Aorta (tissue), 5 donors: ENCODE measurements around the gene ARR3. TPM values are rescaled to one million over a fixed set of nuclear protein-coding genes. Genes with fewer than 3 reads are reported as not detected.
A peak's percentile ranks its signal among the peaks of the same experiment; 100 is the strongest.
"Not testable (repeated sequence)": the region's sequence is repeated elsewhere in the genome, so short reads cannot be mapped to it uniquely, and the experiment has no call there.

ENCODE experiments used
- ATAC-seq: fragments of 200-7000 bp; cut with Tn5 transposase; one replicate; pipeline ENCODE4 v1.9.1; 2022; ENCODE audit warnings: moderate library complexity; ENCODE audit not compliant: low FRiP score
- DNase-seq, 2 donors: peaks; one replicate each; pipeline ENCODE4 v3.0.0-alpha.2; 2020
- H3K27ac ChIP-seq, 2 donors: one replicate each; pipeline ENCODE4 v1.5.1; 2013; ENCODE audit warnings: low read length in 2 of 2, mild to moderate bottlenecking in 2 of 2, moderate library complexity in 2 of 2, control low read depth in 1 of 2, inconsistent platforms in 1 of 2, low read depth in 1 of 2
- H3K27me3 ChIP-seq, 2 donors: one replicate each; pipeline ENCODE4 v1.6.1; 2013; ENCODE audit warnings: control low read depth in 1 of 2, low read length in 1 of 2, mild to moderate bottlenecking in 1 of 2, moderate library complexity in 1 of 2; ENCODE audit not compliant: insufficient read depth in 2 of 2, control insufficient read depth in 1 of 2
- H3K36me3 ChIP-seq, 2 donors: one replicate each; pipeline ENCODE4 v1.6.1; 2013; ENCODE audit warnings: control low read depth in 1 of 2, low read length in 1 of 2, mild to moderate bottlenecking in 1 of 2; ENCODE audit not compliant: insufficient read depth in 2 of 2, control insufficient read depth in 1 of 2
- H3K4me1 ChIP-seq, 2 donors: one replicate each; pipeline ENCODE4 v1.6.1; 2013; ENCODE audit warnings: low read length in 2 of 2, control low read depth in 1 of 2, mild to moderate bottlenecking in 1 of 2, moderate library complexity in 1 of 2; ENCODE audit not compliant: insufficient read depth in 2 of 2, control insufficient read depth in 1 of 2
- H3K4me3 ChIP-seq, 2 donors: one replicate each; pipeline ENCODE4 v1.5.1; 2013; ENCODE audit warnings: low read length in 2 of 2, control low read depth in 1 of 2, mild to moderate bottlenecking in 1 of 2
- H3K9me3 ChIP-seq: one replicate; pipeline ENCODE4 v1.6.1; 2013; ENCODE audit warnings: mild to moderate bottlenecking, low read length; ENCODE audit not compliant: control insufficient read depth
- WGBS, 2 donors: extraction: QIAGEN DNeasy Blood & Tissue Kit; methylation state at CpG; one replicate each; pipeline ENCODE4 v1.1.7; 2013; 5-methylcytosine and 5-hydroxymethylcytosine counted together
- intact Hi-C, 2 donors: fragments of 100-400 bp; cut with DNase I; formaldehyde crosslinking; loops; one replicate each; pipeline versions ENCODE4 v1.14.2 to v1.15.0; 2022
- long read RNA-seq, 2 donors: library from polyadenylated mRNA; unstranded; transcript quantifications; one replicate each; pipeline ENCODE4 v2.0.0, GENCODE V29; 2020 to 2021
- polyA plus RNA-seq, 2 donors: library from polyadenylated mRNA; stranded (reverse); fragments of 200-250 nt; gene quantifications; one replicate each; pipeline ENCODE4 v1.2.3, GENCODE V29; 2013
- total RNA-seq, 2 donors: library from RNA; stranded (reverse); fragmentation: NEBNext Ultra II Directional; extraction: Animal tissue kit (Norgen Biotek cat#: 25700); gene quantifications; one replicate each; pipeline ENCODE4 v1.2.1, GENCODE V29; 2021
- donor health status: healthy with polysubstance abuse.
- donor health status: Bipolar disorder and iron deficiency.
- donor health status: DM: no; HTN: no; CAD: no.
- donor health status: DM: no; HTN: no; CAD: no.
- donor health status: DM: yes; HTN: yes; CAD: no.

Gene ARR3
- not detected for total RNA-seq
- polyA plus RNA-seq = not detected
- long read RNA-seq, donor 1 = 0 reads
- long read RNA-seq, donor 2 = 0 reads

GRCh38 chrX:70268034-70268433 is at the start of gene ARR3:
TSS of gene ARR3 (plus strand) at chrX:70268334. CDS start at chrX:70269386, 1,052 bp downstream.
- Histone ChIP-seq H3K36me3 (no peaks in the 10 kb centered on the region), H3K27me3 (no peaks in the 10 kb centered on the region), H3K4me3 (no peak within 1 kb of the TSS), H3K27ac (no peak within 1 kb of the TSS), H3K4me1 (no peaks in the 10 kb centered on the region), H3K9me3 (no peaks in the 10 kb centered on the region)
- ATAC-seq = no peak
- intact Hi-C loops = no loop called here
- DNase-seq = no peak

GRCh38 chrX:70219938-70220764 is 48.0 kb upstream of the ARR3 start:
- no peak for ATAC-seq
- H3K27ac ChIP-seq = no peak overlapping the region

GRCh38 chrX:70226048-70226447 is 42.1 kb upstream of the ARR3 start:
- H3K9me3 ChIP-seq = no peaks in the 10 kb centered on the region
- intact Hi-C loops = no loop called here
- H3K4me3 ChIP-seq = no peak overlapping the region
- H3K4me1 ChIP-seq = no peaks in the 10 kb centered on the region
- no peaks in the 10 kb centered on the region for H3K27me3 ChIP-seq
- no peak for DNase-seq
- ATAC-seq = no peak
- no peak overlapping the region for H3K27ac ChIP-seq
- H3K36me3 ChIP-seq = no peaks in the 10 kb centered on the region

More at GRCh38 chrX:70219938-70220764, 48.0 kb upstream of the ARR3 start:
- H3K4me1 ChIP-seq = no peaks in the 10 kb centered on the region
- H3K9me3 ChIP-seq = no peaks in the 10 kb centered on the region
- DNase-seq = peak in 1 of 2 donors; percentile 50
- intact Hi-C loops = no loop called here
- no peaks in the 10 kb centered on the region for H3K36me3 ChIP-seq
- no peak overlapping the region for H3K4me3 ChIP-seq
- no peaks in the 10 kb centered on the region for H3K27me3 ChIP-seq
- WGBS, 2 donors = 58 to 86% methylated on average over 5 of the region's 5 CpGs

GRCh38 chrX:70226687-70227086 is 41.4 kb upstream of the ARR3 start:
- no peak overlapping the region for H3K4me3 ChIP-seq
- H3K27ac ChIP-seq = no peak overlapping the region
- ATAC-seq (no peak), DNase-seq (no peak)
- no peaks in the 10 kb centered on the region for H3K36me3 ChIP-seq
- intact Hi-C loops = no loop called here
- H3K9me3 ChIP-seq = no peaks in the 10 kb centered on the region
- 58 to 94% methylated on average over 2 of the region's 2 CpGs for WGBS, 2 donors
- H3K27me3 ChIP-seq = no peaks in the 10 kb centered on the region
- no peaks in the 10 kb centered on the region for H3K4me1 ChIP-seq

GRCh38 chrX:70231666-70232065 is 36.5 kb upstream of the ARR3 start:
- DNase-seq = no peak
- H3K36me3 ChIP-seq = no peaks in the 10 kb centered on the region
- H3K4me1 ChIP-seq = no peaks in the 10 kb centered on the region
- intact Hi-C loops = no loop called here
- no peaks in the 10 kb centered on the region for H3K9me3 ChIP-seq
- ATAC-seq = no peak
- no peak overlapping the region for H3K27ac ChIP-seq
- WGBS, 2 donors = 67 to 75% methylated on average over 4 of the region's 4 CpGs
- H3K27me3 ChIP-seq = no peaks in the 10 kb centered on the region
- H3K4me3 ChIP-seq = no peak overlapping the region

- Histone ChIP-seq H3K36me3 (no peaks in the 10 kb centered on the region), H3K4me3 (no peak within 1 kb of the TSS), H3K9me3 (no peaks in the 10 kb centered on the region), H3K27ac (no peak within 1 kb of the TSS), H3K27me3 (no peaks in the 10 kb centered on the region), H3K4me1 (no peaks in the 10 kb centered on the region)
- WGBS, 2 donors = 61 to 88% methylated on average over 3 of the region's 3 CpGs
- intact Hi-C loops = no loop called here
- ATAC-seq = no peak
- DNase-seq = no peak
Observed at GRCh38 chrX:70234355-70234754, 33.8 kb upstream of the ARR3 start, which contains the start of gene AWAT1. TSS of gene AWAT1 (plus strand) at chrX:70234655. CDS start at chrX:70234696, 41 bp downstream.

DNA sequence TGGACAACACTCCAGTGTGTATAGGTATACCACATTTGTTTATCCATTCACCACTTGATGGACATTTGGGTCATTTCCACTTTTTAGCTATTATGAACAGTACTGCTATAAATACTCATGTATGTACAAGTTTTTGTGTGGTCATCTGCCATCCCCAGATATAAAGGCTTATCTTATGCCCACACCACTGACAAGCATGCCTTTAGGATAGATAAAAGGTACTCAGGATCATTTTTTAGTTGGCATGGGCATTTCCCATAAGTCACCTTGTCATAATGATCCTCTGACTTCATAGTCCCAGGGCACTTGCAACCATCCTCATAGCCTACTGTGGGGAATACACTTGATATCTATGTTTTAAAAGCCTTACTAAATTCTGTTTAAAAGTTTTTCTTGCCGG is 27.4 kb upstream of the ARR3 start:
- Histone ChIP-seq H3K4me1 (no peaks in the 10 kb centered on the region), H3K4me3 (no peak overlapping the region), H3K27ac (no peak overlapping the region), H3K27me3 (no peaks in the 10 kb centered on the region), H3K36me3 (no peaks in the 10 kb centered on the region), H3K9me3 (no peaks in the 10 kb centered on the region)
- ATAC-seq = no peak
- 94 to 100% methylated on average over 1 of the region's 1 CpG for WGBS, 2 donors
- intact Hi-C loops = no loop called here
- no peak for DNase-seq

GRCh38 chrX:70241501-70241900 is 26.6 kb upstream of the ARR3 start:
- 79 to 96% methylated on average over 2 of the region's 2 CpGs for WGBS, 2 donors
- H3K27ac ChIP-seq = no peak overlapping the region
- no peak for ATAC-seq

GRCh38 chrX:70243601-70244000 is 24.5 kb upstream of the ARR3 start:
- intact Hi-C loops, ATAC-seq, DNase-seq, H3K36me3 ChIP-seq, H3K9me3 ChIP-seq, H3K4me1 ChIP-seq, H3K27me3 ChIP-seq, H3K27ac ChIP-seq, H3K4me3 ChIP-seq: not testable (repeated sequence)
- 71 to 88% methylated on average over 5 of the region's 5 CpGs for WGBS, 2 donors

More at GRCh38 chrX:70241501-70241900, 26.6 kb upstream of the ARR3 start:
- no peak for DNase-seq
- no peaks in the 10 kb centered on the region for H3K27me3 ChIP-seq
- no peaks in the 10 kb centered on the region for H3K9me3 ChIP-seq
- H3K4me1 ChIP-seq = no peaks in the 10 kb centered on the region
- H3K36me3 ChIP-seq = no peaks in the 10 kb centered on the region
- intact Hi-C loops = no loop called here
- no peak overlapping the region for H3K4me3 ChIP-seq
